ENCODE data around the gene ACLY. TPM values are rescaled to one million over a fixed set of nuclear protein-coding genes. Genes with fewer than 3 reads are reported as not detected.
A peak's percentile ranks its signal among the peaks of the same experiment; 100 is the strongest.

The ACLY gene
- total RNA-seq, 1 experiment from 2014 or later: 67.7 TPM

GRCh38 chr17:41912925-41913324, 5.8 kb downstream of the ACLY start:
- no peaks in the 10 kb centered on the region for H3K27me3 Mint-ChIP-seq (ENCODE audit: insufficient read depth, unreplicated experiment)
- no peak for TF ChIP-seq CTCF (IDR thresholded peaks at IDR 0.05; ENCODE audit: unreplicated experiment)
- H3K4me3 Mint-ChIP-seq (ENCODE audit: unreplicated experiment): no peak overlapping the region
- CTCF ChIA-PET: interaction anchor here (0.5 to 1.8 kb wide), 6 partner anchors 9 to 687 kb away, joined by 3 to 4 read pairs (median 3); no protein-coding TSS in a partner anchor
- intact Hi-C loops (cut with micrococcal nuclease): no loop called here
- peak overlapping the region; percentile 35 for H3K27ac Mint-ChIP-seq (ENCODE audit: low read depth, unreplicated experiment)
- H3K4me1 Mint-ChIP-seq (ENCODE audit: insufficient read depth, unreplicated experiment): peaks cover 27% of the 10 kb centered on the region
- POLR2A ChIA-PET: interaction anchor here (1.3 kb wide), 1 partner anchor 18 kb away, joined by 3 read pairs; no protein-coding TSS in a partner anchor
- no peak for DNase-seq (ENCODE audit: unreplicated experiment)
- no TSS peak for BruUV-seq (replicated peaks)
- peaks cover 65% of the 10 kb centered on the region for H3K36me3 Mint-ChIP-seq (ENCODE audit: insufficient read depth, unreplicated experiment)
- no peaks in the 10 kb centered on the region for H3K9me3 Mint-ChIP-seq (ENCODE audit: unreplicated experiment)

- TF ChIP-seq CTCF (IDR thresholded peaks at IDR 0.05; ENCODE audit: unreplicated experiment): no peak
- Mint-ChIP-seq H3K4me1 (ENCODE audit: insufficient read depth, unreplicated experiment) (peaks cover 29% of the 10 kb centered on the region), H3K4me3 (ENCODE audit: unreplicated experiment) (no peak overlapping the region), H3K27me3 (ENCODE audit: insufficient read depth, unreplicated experiment) (no peaks in the 10 kb centered on the region), H3K27ac (ENCODE audit: low read depth, unreplicated experiment) (no peak overlapping the region), H3K9me3 (ENCODE audit: unreplicated experiment) (no peaks in the 10 kb centered on the region), H3K36me3 (ENCODE audit: insufficient read depth, unreplicated experiment) (peaks cover 64% of the 10 kb centered on the region)
- BruUV-seq (replicated peaks): no TSS peak
- CTCF ChIA-PET: interaction anchor here (0.6 kb wide), 1 partner anchor 52 kb away, joined by 3 read pairs; no protein-coding TSS in a partner anchor
- intact Hi-C loops (cut with micrococcal nuclease): no loop called here
- DNase-seq (ENCODE audit: unreplicated experiment): peak; percentile 68
- POLR2A ChIA-PET: interaction anchor here (0.6 to 4.0 kb wide), 3 partner anchors 8 to 128 kb away, joined by 3 to 13 read pairs (median 3); partner anchors contain the start of gene ACLY
Measured at GRCh38 chr17:41910701-41911391, 7.9 kb downstream of the ACLY start.

GRCh38 chr17:41909088-41909487, 9.7 kb downstream of the ACLY start:
- BruUV-seq (replicated peaks): no TSS peak
- Mint-ChIP-seq H3K27ac (ENCODE audit: low read depth, unreplicated experiment) (no peak overlapping the region), H3K4me3 (ENCODE audit: unreplicated experiment) (no peak overlapping the region), H3K27me3 (ENCODE audit: insufficient read depth, unreplicated experiment) (no peaks in the 10 kb centered on the region), H3K4me1 (ENCODE audit: insufficient read depth, unreplicated experiment) (peaks cover 14% of the 10 kb centered on the region), H3K36me3 (ENCODE audit: insufficient read depth, unreplicated experiment) (peaks cover 72% of the 10 kb centered on the region), H3K9me3 (ENCODE audit: unreplicated experiment) (no peaks in the 10 kb centered on the region)
- ChIA-PET CTCF (no interaction called here), POLR2A (interaction anchor here (0.7 to 4.0 kb wide), 2 partner anchors 9 to 86 kb away, joined by 3 to 13 read pairs; partner anchors contain the start of gene ACLY)
- no peak for TF ChIP-seq CTCF (IDR thresholded peaks at IDR 0.05; ENCODE audit: unreplicated experiment)
- intact Hi-C loops (cut with micrococcal nuclease): no loop called here
- no peak for DNase-seq (ENCODE audit: unreplicated experiment)

GRCh38 chr17:41907633-41908539, 10.9 kb downstream of the ACLY start:
- Mint-ChIP-seq H3K9me3 (ENCODE audit: unreplicated experiment) (no peaks in the 10 kb centered on the region), H3K27ac (ENCODE audit: low read depth, unreplicated experiment) (no peak overlapping the region), H3K36me3 (ENCODE audit: insufficient read depth, unreplicated experiment) (peaks cover 72% of the 10 kb centered on the region), H3K27me3 (ENCODE audit: insufficient read depth, unreplicated experiment) (no peaks in the 10 kb centered on the region), H3K4me3 (ENCODE audit: unreplicated experiment) (no peak overlapping the region), H3K4me1 (ENCODE audit: insufficient read depth, unreplicated experiment) (peaks cover 9% of the 10 kb centered on the region)
- ChIA-PET POLR2A (interaction anchor here (1.0 to 4.0 kb wide), 2 partner anchors 11 to 121 kb away, joined by 3 to 13 read pairs; partner anchors contain the start of genes ACLY and JUP), CTCF (interaction anchor here (0.5 to 0.6 kb wide), 3 partner anchors 55 to 245 kb away, joined by 3 read pairs; partner anchors contain the start of gene DNAJC7)
- no peak for TF ChIP-seq CTCF (IDR thresholded peaks at IDR 0.05; ENCODE audit: unreplicated experiment)
- no TSS peak for BruUV-seq (replicated peaks)
- no peak for DNase-seq (ENCODE audit: unreplicated experiment)
- intact Hi-C loops (cut with micrococcal nuclease): no loop called here

Data from MCF 10A (cell line).